NCI-H446 (cell line): ENCODE results near the gene GNB5.
"Not testable (repeated sequence)": the region's sequence is repeated elsewhere in the genome, so short reads cannot be mapped to it uniquely, and the experiment has no call there.

Source experiments
- DNase-seq, 2 experiments: peaks; one replicate each; lab custom pipeline; 2025; lab: John Stamatoyannopoulos, UW

The GNB5 gene

GRCh38 chr15:52191207-52191606 lies at the start of gene GNB5:
GNB5 (minus strand) TSS chr15:52191392; CDS start chr15:52184676, 6,716 bp downstream.
- no peak for DNase-seq

GRCh38 chr15:52240166-52240565 lies 49.0 kb upstream of the GNB5 start:
- no peak for DNase-seq

GRCh38 chr15:52238989-52239525 lies 47.9 kb upstream of the GNB5 start:
- not testable (repeated sequence) for DNase-seq

- DNase-seq, result no peak
Measured at GRCh38 chr15:52238149-52238548, 47.0 kb upstream of the GNB5 start.

GRCh38 chr15:52236013-52236412 lies 44.8 kb upstream of the GNB5 start:
- no peak for DNase-seq

GRCh38 chr15:52234596-52235541 lies 43.7 kb upstream of the GNB5 start:
- DNase-seq, result no peak

GRCh38 chr15:52233405-52233804 lies 42.2 kb upstream of the GNB5 start:
- no peak for DNase-seq

- no peak for DNase-seq
Measured at GRCh38 chr15:52232327-52232726, 41.1 kb upstream of the GNB5 start.

- no peak for DNase-seq
Measured at GRCh38 chr15:52230073-52230472, 38.9 kb upstream of the GNB5 start.

GRCh38 chr15:52228921-52229320 lies 37.7 kb upstream of the GNB5 start:
- no peak for DNase-seq

GRCh38 chr15:52227456-52227855 lies 36.3 kb upstream of the GNB5 start:
- DNase-seq, result peak; percentile 6 to 62

- no peak for DNase-seq
Measured at GRCh38 chr15:52225230-52225629, 34.0 kb upstream of the GNB5 start.

GRCh38 chr15:52224211-52224610 lies 33.0 kb upstream of the GNB5 start:
- no peak for DNase-seq

GRCh38 chr15:52221730-52222129 lies 30.5 kb upstream of the GNB5 start:
- no peak for DNase-seq

GRCh38 chr15:52220937-52221660 lies 29.9 kb upstream of the GNB5 start:
- no peak for DNase-seq

GRCh38 chr15:52220251-52220650 lies 29.1 kb upstream of the GNB5 start:
- DNase-seq, result no peak

- no peak for DNase-seq
Measured at GRCh38 chr15:52218816-52219215, 27.6 kb upstream of the GNB5 start.

- no peak for DNase-seq
Measured at GRCh38 chr15:52218371-52218770, 27.2 kb upstream of the GNB5 start.

GRCh38 chr15:52217186-52217585 lies 26.0 kb upstream of the GNB5 start:
- DNase-seq, result no peak

GRCh38 chr15:52214553-52214952 lies 23.4 kb upstream of the GNB5 start:
- DNase-seq, result no peak

GRCh38 chr15:52213206-52213605 lies 22.0 kb upstream of the GNB5 start:
- DNase-seq, result no peak

- DNase-seq, result peak; percentile 21 to 58
Measured at GRCh38 chr15:52208306-52208946, 17.2 kb upstream of the GNB5 start.
